Measurements from ENCODE around the gene ARID5B. TPM values are rescaled to one million over a fixed set of nuclear protein-coding genes. Genes with fewer than 3 reads are reported as not detected.

The ARID5B gene
- total RNA-seq, 2 donors from 2014 or later: 60.7 to 80.4 TPM

- ATAC-seq (ENCODE audit: insufficient number of reproducible peaks, low FRiP score, low read depth): no peak
- H3K9me3 ChIP-seq: no peaks in the 10 kb centered on the region
- H3K4me1 ChIP-seq (ENCODE audit: control insufficient read depth in 1 of 2, low read depth in 2 of 2): no peaks in the 10 kb centered on the region
- no peak for TF ChIP-seq CTCF (IDR thresholded peaks at IDR 0.05)
- no peaks in the 10 kb centered on the region for H3K27me3 ChIP-seq (replicated peaks; ENCODE audit: insufficient read depth)
- H3K4me3 ChIP-seq: no peak overlapping the region
- DNase-seq (ENCODE audit: low spot score): no peak
- no peaks in the 10 kb centered on the region for H3K36me3 ChIP-seq
- no peak overlapping the region for H3K27ac ChIP-seq
These were observed 18.7 kb upstream of the ARID5B start for GRCh38 chr10:61882621-61883370.

GRCh38 chr10:61883371-61884025 lies 18.0 kb upstream of the ARID5B start:
- Histone ChIP-seq H3K9me3 (no peaks in the 10 kb centered on the region), H3K4me1 (ENCODE audit: control insufficient read depth in 1 of 2, low read depth in 2 of 2) (no peaks in the 10 kb centered on the region), H3K36me3 (no peaks in the 10 kb centered on the region), H3K27ac (no peak overlapping the region), H3K4me3 (no peak overlapping the region), H3K27me3 (replicated peaks; ENCODE audit: insufficient read depth) (no peaks in the 10 kb centered on the region)
- TF ChIP-seq CTCF (IDR thresholded peaks at IDR 0.05): no peak
- DNase-seq (ENCODE audit: low spot score) (no peak), ATAC-seq (ENCODE audit: insufficient number of reproducible peaks, low FRiP score, low read depth) (no peak)

- Histone ChIP-seq H3K27me3 (replicated peaks; ENCODE audit: insufficient read depth) (no peaks in the 10 kb centered on the region), H3K4me1 (ENCODE audit: control insufficient read depth in 1 of 2, low read depth in 2 of 2) (no peaks in the 10 kb centered on the region), H3K4me3 (no peak overlapping the region), H3K27ac (no peak overlapping the region), H3K9me3 (no peaks in the 10 kb centered on the region), H3K36me3 (no peaks in the 10 kb centered on the region)
- DNase-seq (ENCODE audit: low spot score) (no peak), ATAC-seq (ENCODE audit: insufficient number of reproducible peaks, low FRiP score, low read depth) (no peak)
- no peak for TF ChIP-seq CTCF (IDR thresholded peaks at IDR 0.05)
These were observed 13.7 kb upstream of the ARID5B start for GRCh38 chr10:61887772-61888171.

- no peaks in the 10 kb centered on the region for H3K4me1 ChIP-seq (ENCODE audit: control insufficient read depth in 1 of 2, low read depth in 2 of 2)
- no peaks in the 10 kb centered on the region for H3K36me3 ChIP-seq
- H3K4me3 ChIP-seq: no peak overlapping the region
- no peak overlapping the region for H3K27ac ChIP-seq
- ATAC-seq (ENCODE audit: insufficient number of reproducible peaks, low FRiP score, low read depth) (no peak), DNase-seq (ENCODE audit: low spot score) (no peak)
- H3K9me3 ChIP-seq: no peaks in the 10 kb centered on the region
- no peaks in the 10 kb centered on the region for H3K27me3 ChIP-seq (replicated peaks; ENCODE audit: insufficient read depth)
- TF ChIP-seq CTCF (IDR thresholded peaks at IDR 0.05): no peak
These were observed 12.8 kb upstream of the ARID5B start for GRCh38 chr10:61888744-61889143.

GRCh38 chr10:61890430-61890829 lies 11.1 kb upstream of the ARID5B start:
- DNase-seq (ENCODE audit: low spot score) (no peak), ATAC-seq (ENCODE audit: insufficient number of reproducible peaks, low FRiP score, low read depth) (no peak)
- Histone ChIP-seq H3K4me1 (ENCODE audit: control insufficient read depth in 1 of 2, low read depth in 2 of 2) (no peaks in the 10 kb centered on the region), H3K4me3 (no peak overlapping the region), H3K27me3 (replicated peaks; ENCODE audit: insufficient read depth) (no peaks in the 10 kb centered on the region), H3K36me3 (no peaks in the 10 kb centered on the region), H3K9me3 (no peaks in the 10 kb centered on the region), H3K27ac (no peak overlapping the region)
- TF ChIP-seq CTCF (IDR thresholded peaks at IDR 0.05): no peak

Measured in thoracic aorta (tissue), 2 donors.